HCT116 (cell line): ENCODE results near the gene EGFL7.

Source experiments
- EZH2 ChIP-seq: fragments of 200-600 bp; sonication (generic); IDR thresholded peaks from 2 replicates; pipeline ENCODE4 v1.6.1; 2017; ENCODE audit warnings: antibody characterized with exemption, mixed run types
- RAD21 ChIP-seq: IDR thresholded peaks from 2 replicates; pipeline ENCODE4 v1.6.1; 2012; ENCODE audit warnings: low read depth, mild to moderate bottlenecking
- YY1 ChIP-seq: IDR thresholded peaks from 2 replicates; pipeline ENCODE4 v1.6.1; 2011; ENCODE audit warnings: low read length, low read depth, moderate library complexity, mild to moderate bottlenecking; ENCODE audit not compliant: insufficient replicate concordance; ENCODE audit errors: extremely low read depth
- ZNF274 ChIP-seq: fragments of 200-500 bp; sonication (Bioruptor generic); IDR thresholded peaks from 2 replicates; pipeline ENCODE4 v1.6.1; 2014; ENCODE audit warnings: mild to moderate bottlenecking, low read depth, low read length, inconsistent platforms
- TF ChIP-seq, protein P1 (sequence below), 3 experiments: fragments of 200-600 bp in 1 of 3; sonication (generic) in 1 of 3; IDR thresholded peaks in 2 of 3; conservative IDR thresholded peaks in 1 of 3; 2 replicates each; pipeline ENCODE4 v1.5.1; 2012 to 2017; ENCODE audit warnings: low read depth in 2 of 3, low read length in 2 of 3, antibody characterized with exemption in 1 of 3, borderline replicate concordance in 1 of 3, control low read depth in 1 of 3, mild to moderate bottlenecking in 1 of 3, mixed read lengths in 1 of 3, mixed run types in 1 of 3, moderate library complexity in 1 of 3; ENCODE audit not compliant: insufficient read depth in 1 of 3
- TF ChIP-seq, protein P2 (sequence below): IDR thresholded peaks from 2 replicates; pipeline ENCODE4 v1.6.1; 2011; ENCODE audit warnings: mild to moderate bottlenecking, low read length, moderate library complexity; ENCODE audit not compliant: insufficient replicate concordance; ENCODE audit errors: extremely low read depth

DNA sequence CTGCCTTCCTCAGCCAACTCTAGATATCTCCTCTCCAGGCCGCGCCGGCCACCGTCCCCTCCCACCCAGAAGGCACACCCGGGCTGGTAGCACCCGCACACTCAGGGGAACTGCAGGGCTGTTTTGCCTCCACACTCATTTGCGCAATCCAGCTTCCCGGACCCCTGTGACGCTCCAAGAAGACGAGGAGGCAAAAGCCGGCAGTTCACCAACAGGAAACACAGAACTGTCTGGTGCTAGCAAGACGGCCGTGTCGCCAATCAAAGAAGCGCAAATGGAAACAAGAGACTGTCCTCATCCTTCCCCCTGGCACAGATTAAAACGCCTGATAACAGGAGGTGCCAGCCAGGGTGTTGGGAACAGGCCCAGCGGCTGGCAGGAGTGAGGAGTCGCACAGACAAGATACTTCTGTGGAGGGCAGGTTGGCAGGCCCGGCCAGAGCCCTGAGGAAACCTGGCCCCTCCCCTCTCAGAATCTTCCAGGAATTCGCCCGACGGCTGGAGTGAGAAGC, 16.8 kb downstream of the EGFL7 start:
- TF ChIP-seq, protein P1, sequence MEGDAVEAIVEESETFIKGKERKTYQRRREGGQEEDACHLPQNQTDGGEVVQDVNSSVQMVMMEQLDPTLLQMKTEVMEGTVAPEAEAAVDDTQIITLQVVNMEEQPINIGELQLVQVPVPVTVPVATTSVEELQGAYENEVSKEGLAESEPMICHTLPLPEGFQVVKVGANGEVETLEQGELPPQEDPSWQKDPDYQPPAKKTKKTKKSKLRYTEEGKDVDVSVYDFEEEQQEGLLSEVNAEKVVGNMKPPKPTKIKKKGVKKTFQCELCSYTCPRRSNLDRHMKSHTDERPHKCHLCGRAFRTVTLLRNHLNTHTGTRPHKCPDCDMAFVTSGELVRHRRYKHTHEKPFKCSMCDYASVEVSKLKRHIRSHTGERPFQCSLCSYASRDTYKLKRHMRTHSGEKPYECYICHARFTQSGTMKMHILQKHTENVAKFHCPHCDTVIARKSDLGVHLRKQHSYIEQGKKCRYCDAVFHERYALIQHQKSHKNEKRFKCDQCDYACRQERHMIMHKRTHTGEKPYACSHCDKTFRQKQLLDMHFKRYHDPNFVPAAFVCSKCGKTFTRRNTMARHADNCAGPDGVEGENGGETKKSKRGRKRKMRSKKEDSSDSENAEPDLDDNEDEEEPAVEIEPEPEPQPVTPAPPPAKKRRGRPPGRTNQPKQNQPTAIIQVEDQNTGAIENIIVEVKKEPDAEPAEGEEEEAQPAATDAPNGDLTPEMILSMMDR (IDR thresholded peaks at IDR 0.05 in 2 of 3, conservative IDR thresholded peaks at IDR 0.05 in 1 of 3; ENCODE audit: borderline replicate concordance in 1 of 3, insufficient read depth in 1 of 3, low read depth in 2 of 3, low read length in 2 of 3): no peak
- TF ChIP-seq EZH2 (no peak), YY1 (no peak), RAD21 (no peak), ZNF274 (no peak)
- TF ChIP-seq, protein P2, sequence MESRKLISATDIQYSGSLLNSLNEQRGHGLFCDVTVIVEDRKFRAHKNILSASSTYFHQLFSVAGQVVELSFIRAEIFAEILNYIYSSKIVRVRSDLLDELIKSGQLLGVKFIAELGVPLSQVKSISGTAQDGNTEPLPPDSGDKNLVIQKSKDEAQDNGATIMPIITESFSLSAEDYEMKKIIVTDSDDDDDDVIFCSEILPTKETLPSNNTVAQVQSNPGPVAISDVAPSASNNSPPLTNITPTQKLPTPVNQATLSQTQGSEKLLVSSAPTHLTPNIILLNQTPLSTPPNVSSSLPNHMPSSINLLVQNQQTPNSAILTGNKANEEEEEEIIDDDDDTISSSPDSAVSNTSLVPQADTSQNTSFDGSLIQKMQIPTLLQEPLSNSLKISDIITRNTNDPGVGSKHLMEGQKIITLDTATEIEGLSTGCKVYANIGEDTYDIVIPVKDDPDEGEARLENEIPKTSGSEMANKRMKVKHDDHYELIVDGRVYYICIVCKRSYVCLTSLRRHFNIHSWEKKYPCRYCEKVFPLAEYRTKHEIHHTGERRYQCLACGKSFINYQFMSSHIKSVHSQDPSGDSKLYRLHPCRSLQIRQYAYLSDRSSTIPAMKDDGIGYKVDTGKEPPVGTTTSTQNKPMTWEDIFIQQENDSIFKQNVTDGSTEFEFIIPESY: no peak
